Subcutaneous abdominal adipose tissue (tissue), 5 donors: ENCODE data around the gene TLE6.

Experiments used
- H3K27ac ChIP-seq: one replicate; pipeline ENCODE4 v1.7.0; 2013; ENCODE audit warnings: low read depth, mild to moderate bottlenecking, inconsistent platforms, low read length, moderate library complexity
- H3K27me3 ChIP-seq, 5 donors: one replicate each; pipeline ENCODE4 v1.7.0; 2013; ENCODE audit warnings: low read length in 5 of 5, inconsistent platforms in 1 of 5; ENCODE audit not compliant: control insufficient read depth in 5 of 5, insufficient read depth in 4 of 5
- H3K36me3 ChIP-seq, 5 donors: one replicate each; pipeline ENCODE4 v1.7.0; 2013; ENCODE audit warnings: low read length in 5 of 5; ENCODE audit not compliant: control insufficient read depth in 5 of 5, insufficient read depth in 5 of 5
- H3K4me1 ChIP-seq, 5 donors: one replicate each; pipeline ENCODE4 v1.7.0; 2013; ENCODE audit warnings: low read length in 5 of 5, mild to moderate bottlenecking in 3 of 5, moderate library complexity in 1 of 5; ENCODE audit not compliant: control insufficient read depth in 5 of 5, insufficient read depth in 5 of 5
- H3K4me3 ChIP-seq, 5 donors: one replicate each; pipeline ENCODE4 v1.7.0; 2013; ENCODE audit warnings: low read length in 5 of 5, low read depth in 1 of 5
- H3K9ac ChIP-seq, 5 donors: one replicate each; pipeline ENCODE4 v1.7.0; 2013; ENCODE audit warnings: low read length in 5 of 5, mild to moderate bottlenecking in 4 of 5, moderate library complexity in 3 of 5
- H3K9me3 ChIP-seq, 5 donors: one replicate each; pipeline ENCODE4 v1.7.0; 2013; ENCODE audit warnings: low read length in 5 of 5; ENCODE audit not compliant: control insufficient read depth in 5 of 5
- donor health status: healthy.
- donor health status: healthy.
- donor health status: healthy.
- donor health status: healthy.
- donor health status: healthy.

TLE6 gene

GRCh38 chr19:3024509-3024869 lies 47.1 kb downstream of the TLE6 start:
- Histone ChIP-seq H3K27me3 (no peaks in the 10 kb centered on the region), H3K9me3 (no peaks in the 10 kb centered on the region), H3K9ac (no peak overlapping the region), H3K4me3 (no peak overlapping the region), H3K27ac (no peak overlapping the region), H3K4me1 (peaks cover 0 to 22% (median 6%) of the 10 kb centered on the region in 5 donors), H3K36me3 (peaks cover 0 to 4% (median 2%) of the 10 kb centered on the region in 5 donors)

- H3K4me1 ChIP-seq: peaks cover 0 to 24% (median 11%) of the 10 kb centered on the region in 5 donors
- H3K9ac ChIP-seq: peak overlapping the region in 1 of 5 donors; percentile 35
- no peaks in the 10 kb centered on the region for H3K9me3 ChIP-seq
- no peak overlapping the region for H3K4me3 ChIP-seq
- H3K36me3 ChIP-seq: no peaks in the 10 kb centered on the region
- H3K27me3 ChIP-seq: no peaks in the 10 kb centered on the region
- H3K27ac ChIP-seq: no peak overlapping the region
These were observed 47.6 kb downstream of the TLE6 start for GRCh38 chr19:3024870-3025548.

GRCh38 chr19:3025549-3025886 lies 48.2 kb downstream of the TLE6 start:
- H3K4me3 ChIP-seq: no peak overlapping the region
- no peaks in the 10 kb centered on the region for H3K36me3 ChIP-seq
- peak overlapping the region in 1 of 5 donors; percentile 35 for H3K9ac ChIP-seq
- H3K27me3 ChIP-seq: no peaks in the 10 kb centered on the region
- H3K27ac ChIP-seq: no peak overlapping the region
- H3K4me1 ChIP-seq: peaks cover 0 to 24% (median 12%) of the 10 kb centered on the region in 5 donors
- H3K9me3 ChIP-seq: no peaks in the 10 kb centered on the region

- Histone ChIP-seq H3K27me3 (no peaks in the 10 kb centered on the region), H3K9me3 (no peaks in the 10 kb centered on the region), H3K9ac (no peak overlapping the region), H3K4me1 (peaks cover 0 to 24% (median 12%) of the 10 kb centered on the region in 5 donors), H3K36me3 (no peaks in the 10 kb centered on the region), H3K27ac (no peak overlapping the region), H3K4me3 (no peak overlapping the region)
These were observed 49.4 kb downstream of the TLE6 start for GRCh38 chr19:3026768-3027167.

- Histone ChIP-seq H3K9ac (no peak overlapping the region), H3K36me3 (no peaks in the 10 kb centered on the region), H3K9me3 (no peaks in the 10 kb centered on the region), H3K4me3 (no peak overlapping the region), H3K27me3 (no peaks in the 10 kb centered on the region), H3K27ac (no peak overlapping the region), H3K4me1 (peaks cover 0 to 24% (median 12%) of the 10 kb centered on the region in 5 donors)
These were observed 49.9 kb downstream of the TLE6 start for GRCh38 chr19:3027292-3027691.

- Histone ChIP-seq H3K27me3 (no peaks in the 10 kb centered on the region), H3K36me3 (no peaks in the 10 kb centered on the region), H3K27ac (no peak overlapping the region)
These were observed 50.6 kb downstream of the TLE6 start for GRCh38 chr19:3027981-3028304.

GRCh38 chr19:3028305-3029064 lies 51.1 kb downstream of the TLE6 start:
- H3K27me3 ChIP-seq: no peaks in the 10 kb centered on the region
- H3K4me1 ChIP-seq: peaks cover 0 to 24% (median 12%) of the 10 kb centered on the region in 5 donors
- peak overlapping the region in 4 of 5 donors; percentile 46 to 72 (median 60) for H3K9ac ChIP-seq
- H3K36me3 ChIP-seq: no peaks in the 10 kb centered on the region
- peak overlapping the region in 4 of 5 donors; percentile 56 to 69 (median 65) for H3K4me3 ChIP-seq
- no peak overlapping the region for H3K27ac ChIP-seq
- H3K9me3 ChIP-seq: no peaks in the 10 kb centered on the region

More at GRCh38 chr19:3027981-3028304, 50.6 kb downstream of the TLE6 start:
- H3K9ac ChIP-seq: no peak overlapping the region
- H3K9me3 ChIP-seq: no peaks in the 10 kb centered on the region
- peaks cover 0 to 24% (median 12%) of the 10 kb centered on the region in 5 donors for H3K4me1 ChIP-seq
- H3K4me3 ChIP-seq: peak overlapping the region in 3 of 5 donors; percentile 29 to 69 (median 68)

- no peaks in the 10 kb centered on the region for H3K9me3 ChIP-seq
- H3K36me3 ChIP-seq: no peaks in the 10 kb centered on the region
- peak within 1 kb of the TSS in 4 of 5 donors; percentile 46 to 72 (median 60) for H3K9ac ChIP-seq
- no peaks in the 10 kb centered on the region for H3K27me3 ChIP-seq
- no peak within 1 kb of the TSS for H3K27ac ChIP-seq
- H3K4me1 ChIP-seq: peaks cover 0 to 27% (median 14%) of the 10 kb centered on the region in 5 donors
- H3K4me3 ChIP-seq: peak within 1 kb of the TSS; percentile 55 to 69 (median 62)
These were observed 51.9 kb downstream of the TLE6 start, which contains the start of gene TLE2 for GRCh38 chr19:3029065-3029923. Gene TLE2 (minus strand): TSS chr19:3029280. CDS start chr19:3028904, 376 bp downstream.

GRCh38 chr19:3031607-3031867 lies 54.2 kb downstream of the TLE6 start:
- no peak overlapping the region for H3K27ac ChIP-seq
- H3K4me1 ChIP-seq: peaks cover 4 to 42% (median 30%) of the 10 kb centered on the region in 5 donors
- no peak overlapping the region for H3K4me3 ChIP-seq
- no peaks in the 10 kb centered on the region for H3K36me3 ChIP-seq
- no peak overlapping the region for H3K9ac ChIP-seq
- no peaks in the 10 kb centered on the region for H3K27me3 ChIP-seq
- H3K9me3 ChIP-seq: no peaks in the 10 kb centered on the region
